ENCODE measurements around the gene PTH1R.
A peak's percentile ranks its signal among the peaks of the same experiment; 100 is the strongest.

GRCh38 chr3:46926871-46927717, 49.6 kb downstream of the PTH1R start:
- TF ChIP-seq CTCF (IDR thresholded peaks at IDR 0.05; ENCODE audit: insufficient read depth, low read length) (no peak), REST (IDR thresholded peaks at IDR 0.05; ENCODE audit: insufficient replicate concordance, low read depth) (no peak), POLR2AphosphoS5 (IDR thresholded peaks at IDR 0.05; ENCODE audit: low read depth) (no peak), GABPA (IDR thresholded peaks at IDR 0.05; ENCODE audit: low read depth) (no peak), SPI1 (IDR thresholded peaks at IDR 0.05; ENCODE audit: borderline replicate concordance, low read depth) (peak; percentile 86)
